GM13977 (cell line): ENCODE data around the gene BCAS3.

ENCODE experiments used
- DNase-seq: peaks from one replicate; pipeline ENCODE4 v3.0.0; 2012; ENCODE audit warnings: low spot score
- CTCF ChIP-seq: IDR thresholded peaks from 2 replicates; pipeline ENCODE4 v1.5.1; 2012; ENCODE audit warnings: mild to moderate bottlenecking, control low read depth; ENCODE audit not compliant: insufficient read depth; ENCODE audit errors: extremely low read depth, missing control alignments
- in situ Hi-C: fragments of 300-500 bp; cut with MboI; formaldehyde crosslinking; loops from one replicate; pipeline ENCODE4 v1.12.0; 2022; ENCODE audit warnings: low sequenced_read_pairs, low pct_unique_long_range_greater_than_20kb, mixed read lengths, inconsistent platforms; ENCODE audit not compliant: unreplicated experiment

Gene BCAS3

GRCh38 chr17:61420745-61421398, 743.2 kb downstream of the BCAS3 start:
- in situ Hi-C loops, result loop anchor here (25.0 kb wide), 1 partner anchor 416 kb away; no protein-coding TSS in a partner anchor

GRCh38 chr17:61421460-61421859, 743.8 kb downstream of the BCAS3 start:
- DNase-seq, result no peak
- in situ Hi-C loops, result loop anchor here (25.0 kb wide), 1 partner anchor 416 kb away; no protein-coding TSS in a partner anchor
- no peak for TF ChIP-seq CTCF

More at GRCh38 chr17:61420745-61421398, 743.2 kb downstream of the BCAS3 start:
- TF ChIP-seq CTCF, result no peak
- no peak for DNase-seq

- DNase-seq, result no peak
- in situ Hi-C loops, result loop anchor here (25.0 kb wide), 1 partner anchor 415 kb away; no protein-coding TSS in a partner anchor
- TF ChIP-seq CTCF, result no peak
Measured at GRCh38 chr17:61422116-61422799, 744.6 kb downstream of the BCAS3 start.

- DNase-seq, result no peak
- TF ChIP-seq CTCF, result no peak
- in situ Hi-C loops, result loop anchor here (25.0 kb wide), 1 partner anchor 414 kb away; no protein-coding TSS in a partner anchor
Measured at GRCh38 chr17:61422869-61423268, 745.2 kb downstream of the BCAS3 start.

- in situ Hi-C loops, result loop anchor here (25.0 kb wide), 1 partner anchor 413 kb away; no protein-coding TSS in a partner anchor
- no peak for DNase-seq
Measured at GRCh38 chr17:61423967-61424649, 746.5 kb downstream of the BCAS3 start.

More at GRCh38 chr17:61423967-61424649, 746.5 kb downstream of the BCAS3 start:
- no peak for TF ChIP-seq CTCF
